NCI-H748 (cell line): ENCODE results near the gene CLEC17A.
"Not testable (repeated sequence)": the region's sequence is repeated elsewhere in the genome, so short reads cannot be mapped to it uniquely, and the experiment has no call there.

ENCODE experiments used
- DNase-seq: peaks from one replicate; lab custom pipeline; 2025; ENCODE audit not compliant: unreplicated experiment; lab: John Stamatoyannopoulos, UW

Gene CLEC17A

DNA sequence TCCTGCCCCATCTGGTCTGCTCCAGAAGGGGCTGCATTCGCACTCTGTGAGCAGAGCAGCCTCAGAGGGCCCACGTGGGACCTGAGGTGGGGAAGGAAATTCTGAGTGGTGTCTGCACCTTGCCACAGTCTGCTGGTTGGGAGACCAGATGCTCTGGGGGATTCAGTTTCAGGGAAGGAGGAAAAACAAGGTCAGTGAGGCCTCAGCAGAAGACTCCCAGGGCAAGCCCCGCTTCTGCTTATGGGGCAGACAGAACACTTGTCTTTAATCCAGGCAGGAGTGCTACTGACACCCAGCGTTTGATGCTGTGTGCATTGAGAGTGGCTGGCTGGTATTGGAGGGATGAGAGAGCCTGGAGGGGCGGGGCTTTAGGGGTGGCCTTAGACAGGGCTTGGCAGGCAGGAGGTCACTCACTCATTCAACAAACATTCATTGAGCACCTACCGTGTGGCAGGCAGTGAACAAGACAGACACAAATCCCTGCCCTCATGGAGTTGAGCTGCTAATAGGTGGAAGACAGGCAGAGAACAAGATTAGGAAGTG lies 4.9 kb upstream of the CLEC17A start:
- no peak for DNase-seq

DNA sequence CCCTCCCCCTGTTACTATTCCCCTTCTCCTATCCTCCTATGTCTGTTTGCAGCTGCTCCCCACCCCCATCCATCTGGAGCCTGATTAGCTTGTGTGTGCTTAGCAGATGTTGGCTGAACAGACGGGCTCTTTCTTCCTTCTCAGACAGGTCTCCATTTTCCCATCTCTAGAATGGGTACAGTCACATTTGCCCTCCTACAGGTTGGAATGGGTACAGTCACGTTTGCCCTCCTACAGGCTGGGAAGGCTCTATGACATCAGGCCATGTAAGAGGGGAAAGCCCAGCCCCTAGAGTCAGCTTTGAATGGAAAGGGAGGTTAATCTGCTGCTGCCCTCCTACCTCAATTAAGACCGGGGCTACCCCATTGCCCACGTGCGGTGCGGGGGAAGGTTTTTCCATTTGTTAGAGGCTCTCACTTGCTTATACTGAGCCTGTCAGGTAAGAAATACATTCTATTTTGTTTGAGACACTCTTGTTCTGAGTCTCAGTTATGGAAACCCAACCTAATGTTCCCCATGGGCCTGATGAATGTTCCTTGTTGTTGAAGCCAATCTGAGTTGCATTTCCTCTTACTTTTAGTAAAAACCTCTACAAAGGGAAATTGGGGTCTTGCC lies 2.2 kb upstream of the CLEC17A start:
- DNase-seq, result no peak

DNA sequence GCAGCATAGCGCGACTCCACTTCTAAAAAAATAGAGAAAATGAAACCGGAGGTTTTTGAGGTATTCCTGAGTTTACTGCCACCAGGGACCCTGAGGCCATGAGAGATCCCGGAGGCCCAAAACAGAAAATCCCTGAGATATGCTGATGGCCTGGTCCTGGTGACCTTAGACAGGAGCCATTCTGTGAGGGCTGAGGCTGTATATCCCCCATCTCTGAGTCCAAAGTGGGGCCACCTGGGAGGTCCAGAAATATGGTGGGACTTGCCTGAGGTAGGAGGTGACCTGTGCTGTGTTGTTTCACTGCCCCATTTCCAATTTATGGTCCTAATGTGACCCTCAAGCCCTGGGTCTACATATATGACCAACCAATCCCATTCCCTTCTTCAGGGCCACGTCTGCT lies 1.5 kb downstream of the CLEC17A start:
- DNase-seq, result not testable (repeated sequence)

DNA sequence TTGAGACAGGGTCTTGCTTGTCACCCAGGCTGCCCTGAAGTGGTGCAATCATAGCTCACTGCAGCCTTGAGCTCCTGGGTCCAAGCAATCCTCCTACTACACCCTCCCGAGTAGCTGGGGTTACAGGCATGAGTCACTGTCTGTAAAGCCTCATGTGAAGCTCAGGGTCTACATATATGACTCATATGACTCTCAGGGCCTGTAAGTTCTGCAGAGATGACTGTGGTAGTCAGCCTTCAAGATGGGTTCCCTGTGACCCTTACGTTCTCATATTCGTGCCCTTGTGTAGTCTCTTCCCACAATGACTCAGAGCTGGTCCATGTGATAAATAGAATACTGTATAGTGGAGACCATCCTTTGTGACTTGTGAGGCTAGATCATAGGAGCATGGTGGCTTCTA lies 2.3 kb downstream of the CLEC17A start:
- DNase-seq, result not testable (repeated sequence)

DNA sequence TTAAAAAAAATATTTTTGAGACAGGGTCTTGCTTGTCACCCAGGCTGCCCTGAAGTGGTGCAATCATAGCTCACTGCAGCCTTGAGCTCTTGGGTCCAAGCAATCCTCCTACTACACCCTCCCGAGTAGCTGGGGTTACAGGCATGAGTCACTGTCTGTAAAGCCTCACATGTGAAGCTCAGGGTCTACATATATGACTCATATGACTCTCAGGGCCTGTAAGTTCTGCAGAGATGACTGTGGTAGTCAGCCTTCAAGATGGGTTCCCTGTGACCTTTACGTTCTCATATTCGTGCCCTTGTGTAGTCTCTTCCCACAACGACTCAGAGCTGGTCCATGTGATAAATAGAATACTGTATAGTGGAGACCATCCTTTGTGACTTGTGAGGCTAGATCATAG lies 6.5 kb downstream of the CLEC17A start:
- not testable (repeated sequence) for DNase-seq

DNA sequence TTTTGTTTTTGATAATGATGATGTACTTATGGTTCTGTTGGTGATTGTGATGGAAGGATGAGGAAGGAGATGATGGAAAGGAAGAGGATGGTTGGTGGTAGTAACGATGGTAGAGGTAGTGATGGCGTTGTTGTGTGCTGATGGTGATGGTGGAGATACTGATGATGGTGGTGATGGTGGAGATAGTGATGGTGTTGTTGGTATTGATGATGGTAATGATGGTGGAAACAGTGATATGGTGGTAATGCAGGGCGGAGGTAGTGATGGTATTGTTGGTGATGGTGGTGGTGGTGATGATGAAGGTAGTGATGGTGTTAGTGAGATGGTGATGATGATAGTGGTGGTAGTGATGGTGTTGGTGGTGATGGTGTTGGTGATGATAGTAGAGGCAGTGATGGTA lies 12.7 kb downstream of the CLEC17A start:
- no peak for DNase-seq

DNA sequence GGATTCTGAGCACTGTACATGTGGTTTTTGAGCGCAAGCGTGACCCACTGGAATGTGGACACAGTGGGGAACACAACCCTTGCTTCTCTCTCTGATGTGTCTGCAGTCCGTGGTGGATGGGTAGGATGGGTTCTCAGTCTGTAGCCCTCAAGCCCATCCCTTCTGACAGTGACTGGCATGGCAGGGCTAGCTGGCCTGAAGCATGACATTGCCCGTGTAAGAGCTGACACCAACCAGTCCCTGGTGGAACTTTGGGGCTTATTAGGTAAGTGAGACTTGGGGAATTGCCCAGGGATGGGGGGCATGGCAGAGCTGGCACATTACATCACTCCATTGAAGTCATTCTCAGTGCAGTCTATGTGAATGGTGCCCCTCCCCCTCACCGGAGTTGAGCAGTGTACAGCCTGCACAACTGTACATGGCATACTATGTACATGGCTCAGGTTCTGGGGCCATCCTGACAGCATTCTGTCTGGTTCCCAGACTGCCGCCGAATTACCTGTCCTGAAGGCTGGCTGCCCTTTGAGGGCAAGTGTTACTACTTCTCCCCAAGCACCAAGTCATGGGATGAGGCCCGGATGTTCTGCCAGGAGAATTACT lies 16.8 kb downstream of the CLEC17A start:
- no peak for DNase-seq

DNA sequence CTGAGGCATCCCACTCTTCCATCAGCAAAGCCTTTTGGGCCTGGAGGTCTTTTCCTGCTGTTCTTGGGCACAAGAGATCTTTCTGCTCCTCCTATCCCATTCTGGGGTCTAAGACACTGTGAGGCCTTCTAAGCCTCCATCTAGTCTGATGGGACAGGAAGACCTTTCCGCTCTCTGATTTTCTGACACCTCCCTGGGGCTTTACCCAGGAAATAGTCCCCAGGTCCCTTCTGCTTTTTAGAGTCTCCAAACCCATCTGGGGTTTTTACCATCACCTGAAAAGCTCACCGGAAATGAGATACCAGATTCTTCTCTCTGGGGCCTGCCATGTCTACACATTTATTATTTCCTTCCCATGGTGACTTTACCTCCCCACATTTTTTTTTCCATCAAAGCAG lies 21.1 kb downstream of the CLEC17A start:
- DNase-seq, result no peak

DNA sequence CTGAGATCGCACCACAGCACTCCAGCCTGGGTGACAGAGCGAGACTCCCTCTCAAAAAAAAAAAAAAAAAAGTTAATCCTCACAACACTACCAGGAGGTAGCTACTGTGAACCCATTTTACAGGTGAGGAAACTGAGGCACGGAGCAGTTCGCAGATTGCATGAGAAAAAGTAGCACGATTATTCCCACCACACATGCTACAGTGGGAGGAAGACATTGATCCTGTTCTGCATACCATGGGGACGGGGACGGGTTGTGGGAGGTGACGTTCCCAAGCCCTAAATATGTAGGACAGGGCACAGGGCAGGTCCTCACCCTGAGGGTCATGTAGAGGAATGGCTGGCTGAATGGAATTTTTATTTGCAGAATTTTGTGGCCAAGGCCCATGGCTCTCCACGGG lies 23.7 kb downstream of the CLEC17A start:
- no peak for DNase-seq

DNA sequence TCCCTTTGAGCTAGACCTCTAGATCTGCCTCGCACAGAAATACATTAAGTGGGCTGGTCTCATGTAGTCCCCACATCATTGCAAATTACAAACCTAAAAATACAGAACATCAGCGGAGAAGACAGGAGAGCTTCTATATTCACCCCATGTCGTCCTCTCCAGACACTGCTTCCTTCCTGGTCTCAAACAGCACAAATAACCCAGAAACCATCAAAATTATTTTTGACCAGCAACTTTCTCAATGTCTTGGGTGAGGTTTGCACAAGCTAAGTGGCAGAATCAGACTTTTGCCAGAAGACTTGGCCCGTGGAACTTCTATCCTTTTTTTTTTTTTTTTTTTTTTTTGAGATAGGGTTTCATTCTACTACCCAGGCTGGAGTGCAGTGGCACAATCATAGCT lies 28.2 kb downstream of the CLEC17A start:
- no peak for DNase-seq

DNA sequence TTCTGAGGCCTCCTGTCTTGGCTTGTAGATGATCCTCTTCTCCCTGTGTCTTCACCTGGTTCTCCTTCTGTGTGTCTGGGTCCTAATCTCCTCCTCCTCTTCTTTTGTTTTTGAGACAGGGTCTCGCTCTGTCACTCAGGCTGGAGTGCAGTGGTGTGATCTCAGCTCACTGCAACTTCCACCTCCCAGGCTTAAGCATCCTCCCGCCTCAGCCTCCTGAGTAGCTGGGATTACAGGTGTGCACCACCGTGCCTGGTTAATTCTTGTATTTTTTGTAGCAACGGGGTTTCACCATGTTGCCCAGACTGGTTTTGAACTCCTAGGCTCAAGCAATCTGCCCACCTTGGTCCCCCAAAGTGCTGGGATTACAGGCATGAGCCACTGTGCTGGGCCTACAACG lies 29.4 kb downstream of the CLEC17A start:
- not testable (repeated sequence) for DNase-seq

DNA sequence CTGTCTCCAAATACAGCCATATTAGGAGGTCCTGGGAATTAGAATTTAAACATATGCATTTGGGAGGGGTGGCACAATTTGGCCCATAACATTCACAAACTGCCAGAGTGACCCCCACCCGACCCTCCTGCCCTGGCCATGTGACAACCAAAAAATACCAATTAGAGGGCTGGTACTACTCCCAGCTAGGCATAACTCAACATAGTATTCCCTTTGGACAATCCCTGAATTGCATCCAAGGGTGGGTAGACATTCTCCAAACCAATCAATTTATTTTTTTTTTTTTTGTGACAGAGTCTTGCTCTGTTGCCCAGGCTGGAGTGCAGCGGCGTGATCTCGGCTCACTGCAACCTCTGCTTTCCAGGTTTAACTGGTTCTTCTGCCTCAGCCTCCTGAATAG lies 29.8 kb downstream of the CLEC17A start:
- DNase-seq, result no peak

DNA sequence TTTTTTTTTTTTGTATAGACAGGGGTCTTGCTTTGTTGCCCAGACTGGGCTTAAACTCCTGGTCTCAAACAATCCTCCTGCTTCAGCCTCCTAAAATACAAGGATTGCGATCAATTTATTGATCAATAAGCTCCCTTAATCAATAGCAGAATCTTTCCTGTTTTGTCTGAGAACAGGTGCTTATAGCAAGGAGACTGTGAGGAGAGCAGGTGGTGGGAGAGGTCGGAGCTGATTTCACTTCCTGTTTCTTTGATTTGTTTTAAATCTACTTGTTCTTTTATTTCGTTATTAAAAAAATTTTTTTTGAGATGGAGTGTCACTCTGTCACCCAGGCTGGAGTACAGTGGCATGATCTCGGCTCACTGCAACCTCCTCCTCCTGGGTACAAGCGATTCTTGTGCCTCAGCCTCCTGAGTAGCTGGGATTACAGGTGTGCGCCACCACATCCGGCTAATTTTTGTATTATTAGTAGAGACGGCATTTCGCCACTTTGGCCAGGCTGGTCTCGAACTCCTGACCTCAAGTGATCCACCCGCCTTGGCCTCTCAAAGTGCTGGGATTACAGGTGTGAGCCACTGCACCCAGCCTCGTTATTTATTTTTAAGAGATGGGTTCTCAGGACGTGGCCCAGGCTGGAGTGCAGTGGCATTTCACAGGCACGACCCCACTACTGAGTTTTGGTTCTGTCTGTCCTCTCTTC lies 30.7 kb downstream of the CLEC17A start:
- not testable (repeated sequence) for DNase-seq

DNA sequence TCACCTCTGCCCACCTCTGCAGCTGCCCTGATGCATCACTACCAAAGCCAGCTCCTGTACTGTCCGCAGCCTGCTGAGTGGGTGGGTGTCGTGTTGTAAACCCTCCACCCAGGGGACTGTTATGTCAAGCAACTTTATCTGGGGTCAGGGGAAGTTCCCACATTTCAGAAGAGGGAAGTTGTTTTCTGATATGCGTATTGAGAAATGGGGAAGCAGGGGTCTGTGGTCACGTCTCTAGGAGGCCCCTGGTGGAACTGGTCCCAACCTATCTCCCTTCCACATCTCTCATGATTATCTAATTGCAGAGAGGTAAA lies 31.2 kb downstream of the CLEC17A start:
- no peak for DNase-seq

DNA sequence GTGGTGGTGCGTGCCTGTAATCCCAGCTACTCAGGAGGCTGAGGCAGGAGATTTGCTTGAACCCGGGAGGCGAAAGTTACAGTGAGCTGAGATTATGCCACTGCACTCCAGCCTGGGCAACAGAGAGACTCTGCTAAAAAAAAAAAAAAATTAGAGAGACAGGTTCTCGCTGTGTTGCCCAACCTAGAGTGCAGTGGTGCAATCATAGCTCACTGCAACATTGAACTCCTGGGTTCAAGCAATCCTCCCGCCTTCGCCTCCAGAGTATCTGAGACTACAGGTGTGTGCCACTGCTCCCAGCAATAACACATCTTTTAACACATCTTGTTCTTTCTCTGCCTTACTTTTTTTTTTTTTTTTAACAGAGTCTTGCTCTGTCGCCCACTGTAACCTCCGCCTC lies 32.7 kb downstream of the CLEC17A start:
- DNase-seq, result no peak

DNA sequence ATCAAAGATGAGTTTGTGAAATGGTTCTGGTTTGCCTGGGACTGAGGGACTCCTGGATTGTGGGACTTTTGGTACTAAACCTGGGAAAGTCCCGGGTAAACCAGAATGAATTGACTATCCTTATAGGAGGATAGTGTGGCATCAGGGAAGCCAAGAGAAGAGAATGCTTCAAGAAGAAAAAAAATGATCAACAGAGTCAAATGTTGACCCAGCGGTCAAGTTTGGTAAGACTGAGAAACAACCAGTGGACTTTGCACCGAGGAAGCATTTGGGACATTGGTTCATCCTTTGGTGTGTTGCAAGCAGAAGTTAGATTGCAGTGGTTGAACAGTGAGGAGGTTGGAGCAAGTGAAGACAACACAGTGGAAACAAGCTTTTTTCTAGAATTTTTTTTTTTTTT lies 33.5 kb downstream of the CLEC17A start:
- no peak for DNase-seq

DNA sequence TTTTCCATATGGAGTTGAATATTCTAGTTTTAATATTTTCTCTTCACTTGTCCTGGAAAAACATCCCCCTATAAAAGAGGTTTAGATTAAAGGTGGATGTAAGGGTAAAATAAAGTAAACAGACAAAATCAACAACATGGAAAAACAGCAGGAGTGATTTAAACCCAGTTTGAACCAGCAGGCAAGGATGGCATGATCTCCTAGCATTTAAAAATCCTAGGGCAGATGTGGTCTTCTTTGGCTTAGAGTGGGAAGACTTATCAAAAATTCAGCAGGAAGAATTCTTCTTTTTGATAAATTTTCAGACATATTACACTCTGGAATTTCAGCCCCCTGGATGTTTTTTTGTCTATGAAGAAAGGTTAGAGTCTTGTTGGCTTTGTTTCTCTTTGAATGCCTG lies 36.5 kb downstream of the CLEC17A start:
- DNase-seq, result no peak

DNA sequence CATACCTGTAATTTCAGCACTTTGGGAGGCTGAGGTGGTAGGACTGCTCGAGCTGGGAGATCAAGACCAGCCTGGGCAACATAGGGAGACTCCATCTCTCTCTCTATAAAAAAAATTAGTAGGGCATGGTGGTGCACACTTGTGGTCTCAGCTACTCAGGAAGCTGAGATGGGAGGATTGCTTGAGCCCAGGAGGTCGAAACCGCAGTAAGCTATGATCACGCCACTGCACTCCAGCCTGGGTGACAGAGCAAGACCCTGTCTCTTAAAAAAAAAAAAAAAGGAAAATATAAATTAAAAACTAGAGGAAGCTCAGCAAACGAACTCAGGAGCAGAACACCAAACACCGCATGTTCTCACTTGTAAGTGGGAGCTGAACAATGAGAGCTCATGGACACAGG lies 41.6 kb downstream of the CLEC17A start:
- DNase-seq, result not testable (repeated sequence)

DNA sequence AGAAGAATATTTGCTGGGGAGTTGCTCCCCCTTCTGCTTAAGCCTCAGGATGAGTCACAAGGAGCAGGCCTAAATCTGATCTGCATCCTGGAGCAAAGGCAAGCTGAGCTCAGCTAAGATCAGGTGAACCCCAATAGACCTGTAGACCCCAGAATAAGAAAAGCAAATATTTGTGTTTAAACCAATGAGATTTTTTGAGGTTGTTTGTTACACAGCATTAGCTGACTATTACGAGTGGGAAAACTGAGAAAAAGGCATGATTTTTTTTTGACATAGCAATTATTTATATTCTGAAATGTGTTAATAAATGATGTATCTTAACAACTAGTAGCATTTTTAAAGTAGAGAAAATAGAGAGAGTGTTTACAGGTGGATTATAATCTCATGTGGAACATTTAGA lies 46.7 kb downstream of the CLEC17A start:
- no peak for DNase-seq

DNA sequence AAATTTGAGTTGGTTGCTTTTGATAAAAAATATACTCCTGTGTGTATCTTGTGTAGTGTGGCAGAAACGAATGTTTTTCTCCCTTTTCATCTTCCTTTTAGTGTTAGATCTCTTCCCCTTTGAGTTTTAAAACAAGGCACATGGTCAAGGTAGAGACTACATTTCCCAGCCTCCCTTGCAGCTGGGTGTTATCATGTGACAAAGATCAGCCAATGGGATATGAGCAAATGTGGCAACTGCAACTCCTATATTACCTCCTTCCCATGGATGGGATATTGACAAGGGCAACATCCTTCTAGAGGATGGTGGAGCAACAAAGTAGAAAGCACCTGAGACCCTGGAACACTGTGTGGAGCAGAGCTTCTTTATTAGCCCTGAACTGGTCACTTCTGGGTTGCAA lies 49.4 kb downstream of the CLEC17A start:
- no peak for DNase-seq

DNA sequence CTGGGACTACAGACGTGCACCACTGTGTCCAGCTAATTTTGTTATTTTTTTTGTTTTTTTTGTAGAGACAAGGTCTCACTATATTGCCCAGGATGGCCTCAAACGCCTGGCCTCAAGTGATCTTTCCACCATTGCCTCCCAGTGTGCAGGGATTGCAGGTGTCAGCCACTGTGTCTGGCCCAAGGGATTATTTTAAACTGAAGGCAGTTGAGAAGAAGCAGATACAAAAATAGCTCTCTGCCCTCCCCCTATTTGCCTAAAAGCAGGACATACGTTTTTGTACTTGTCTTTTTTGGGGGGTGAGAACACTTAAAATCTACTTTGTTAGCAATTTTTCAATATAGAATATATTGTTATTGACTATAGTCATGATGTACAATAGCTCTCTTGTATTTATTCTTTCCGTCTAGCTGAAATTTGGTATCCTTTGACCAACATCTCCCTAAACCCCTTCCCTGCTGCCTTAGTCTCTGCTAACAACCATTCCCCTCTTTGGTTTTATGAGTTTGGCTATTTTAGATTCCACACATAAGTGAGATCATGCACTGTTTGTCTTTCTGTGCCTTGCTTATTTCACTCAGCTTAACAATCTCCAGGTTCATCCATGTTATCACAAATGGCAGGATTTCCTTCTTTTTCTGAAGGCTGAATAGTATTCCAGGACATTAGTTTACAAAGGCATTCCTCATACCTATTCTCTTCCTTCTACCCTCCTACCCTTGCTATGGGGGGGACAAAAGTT lies 56.8 kb downstream of the CLEC17A start:
- DNase-seq, result no peak

DNA sequence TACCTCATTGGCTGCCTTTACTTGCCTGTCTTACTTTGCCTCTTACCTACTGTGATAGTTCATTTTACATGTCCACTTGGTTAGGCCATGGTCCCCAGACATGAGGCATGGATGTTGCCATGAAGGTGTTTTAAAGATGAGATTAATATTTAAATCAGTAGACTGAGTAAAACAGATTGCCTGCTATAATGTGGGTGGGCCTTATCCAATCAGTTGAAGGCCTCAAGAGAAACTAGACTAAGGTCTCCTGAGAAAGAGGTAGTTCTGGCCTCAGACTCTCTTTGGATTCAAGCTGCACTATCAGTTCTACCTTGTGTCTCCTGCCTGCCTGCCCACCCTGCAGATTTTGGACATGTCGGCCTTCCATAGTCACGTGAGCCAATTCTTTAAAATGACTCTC lies 65.6 kb downstream of the CLEC17A start:
- DNase-seq, result no peak
